Measurements from ENCODE around the gene CASQ1. TPM values are rescaled to one million over a fixed set of nuclear protein-coding genes. Genes with fewer than 3 reads are reported as not detected.

The CASQ1 gene
- total and polyA plus RNA-seq, 9 of the 15 experiments (the other 6 are each of a cell fraction or from before 2014, with no cell fraction given) = not detected

DNA sequence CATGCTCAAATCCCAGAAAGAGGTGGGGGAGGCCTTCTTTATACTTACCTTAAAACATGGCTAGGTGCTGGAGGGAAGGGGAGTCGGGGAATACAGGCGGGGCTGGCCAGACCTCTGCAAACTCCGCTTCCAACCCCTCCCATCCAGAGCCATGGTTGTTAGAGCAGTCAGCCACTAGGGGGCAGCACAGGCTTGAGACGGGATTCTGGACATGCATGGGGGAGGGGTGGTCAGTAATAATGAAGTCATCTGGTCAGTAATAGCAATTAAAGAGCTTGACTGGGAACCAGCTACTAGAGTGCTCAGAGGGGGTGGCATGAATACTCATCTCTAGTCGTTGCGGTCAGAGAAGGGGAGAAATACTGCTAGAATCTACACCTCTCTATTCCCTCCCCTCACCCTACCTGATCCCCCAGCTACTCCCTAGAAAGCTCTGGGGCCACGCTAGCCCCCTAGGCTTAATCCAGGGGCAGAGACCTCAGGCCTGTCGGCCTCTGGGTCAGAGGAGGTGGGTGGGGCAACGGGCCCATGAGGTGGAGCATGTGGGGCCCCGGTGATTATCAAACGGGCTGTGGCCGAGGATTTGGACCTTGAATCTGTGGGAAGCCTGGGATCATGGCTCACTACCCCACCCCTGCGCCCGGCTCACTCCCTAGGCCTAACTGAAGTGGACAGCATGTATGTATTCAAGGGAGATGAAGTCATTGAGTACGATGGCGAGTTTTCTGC lies 2.9 kb downstream of the CASQ1 start (continued):
- TF ChIP-seq, protein P1, sequence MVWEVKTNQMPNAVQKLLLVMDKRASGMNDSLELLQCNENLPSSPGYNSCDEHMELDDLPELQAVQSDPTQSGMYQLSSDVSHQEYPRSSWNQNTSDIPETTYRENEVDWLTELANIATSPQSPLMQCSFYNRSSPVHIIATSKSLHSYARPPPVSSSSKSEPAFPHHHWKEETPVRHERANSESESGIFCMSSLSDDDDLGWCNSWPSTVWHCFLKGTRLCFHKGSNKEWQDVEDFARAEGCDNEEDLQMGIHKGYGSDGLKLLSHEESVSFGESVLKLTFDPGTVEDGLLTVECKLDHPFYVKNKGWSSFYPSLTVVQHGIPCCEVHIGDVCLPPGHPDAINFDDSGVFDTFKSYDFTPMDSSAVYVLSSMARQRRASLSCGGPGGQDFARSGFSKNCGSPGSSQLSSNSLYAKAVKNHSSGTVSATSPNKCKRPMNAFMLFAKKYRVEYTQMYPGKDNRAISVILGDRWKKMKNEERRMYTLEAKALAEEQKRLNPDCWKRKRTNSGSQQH (CRISPR knock-in tag; IDR thresholded peaks at IDR 0.05) = no peak
- TF ChIP-seq TBP (optimal IDR thresholded peaks at IDR 0.05; ENCODE audit: low read depth, low read length) = peak; percentile 12
- TF ChIP-seq JUND (IDR thresholded peaks at IDR 0.05; ENCODE audit: borderline replicate concordance, low read depth, low read length) = peak; percentile 90
- peak; percentile 89 for TF ChIP-seq JUND (tag; IDR thresholded peaks at IDR 0.05; ENCODE audit: borderline replicate concordance, low read depth, low read length)
- no peak for TF ChIP-seq MCM5 (IDR thresholded peaks at IDR 0.05; ENCODE audit: low read depth)
- peak; percentile 96 for TF ChIP-seq ATF7 (IDR thresholded peaks at IDR 0.05)
- TF ChIP-seq JUN (IDR thresholded peaks at IDR 0.05; ENCODE audit: borderline replicate concordance, low read depth, low read length) = peak; percentile 84
- peak; percentile 94; the same call in 1 of the 2 replicates for TF ChIP-seq JUN (CRISPR knock-in tag; IDR thresholded peaks at IDR 0.05; ENCODE audit: borderline replicate concordance)
- TF ChIP-seq DPF2 (IDR thresholded peaks at IDR 0.05) = 0 out of 2 replicates have a peak, but pooled peaks have one; percentile 25
- TF ChIP-seq FOSL1 (tag; conservative IDR thresholded peaks at IDR 0.05) = no peak
- no peak for TF ChIP-seq ZBTB1 (CRISPR knock-in tag; IDR thresholded peaks at IDR 0.05; ENCODE audit: borderline replicate concordance, low read depth)
- peak; percentile 71 for TF ChIP-seq RB1 (IDR thresholded peaks at IDR 0.05; ENCODE audit: low read depth)
- peak; percentile 27; the same call in 1 of the 2 replicates for TF ChIP-seq CREB1 (IDR thresholded peaks at IDR 0.05)
- TF ChIP-seq CREB1 (CRISPR knock-in tag; IDR thresholded peaks at IDR 0.05) = no peak
- peak; percentile 23; the same call in 1 of the 2 replicates for TF ChIP-seq FOXP1 (CRISPR knock-in tag; IDR thresholded peaks at IDR 0.05)
- no peak for TF ChIP-seq ZNF140 (CRISPR knock-in tag; IDR thresholded peaks at IDR 0.05)
- peak; percentile 80 for TF ChIP-seq CC2D1A (IDR thresholded peaks at IDR 0.05)
- no peak for TF ChIP-seq ATF1 (CRISPR knock-in tag; IDR thresholded peaks at IDR 0.05)
- 0 out of 2 replicates have a peak, but pooled peaks have one; percentile 35 for TF ChIP-seq ATF1 (tag; IDR thresholded peaks at IDR 0.05)
- TF ChIP-seq ZNF133 (CRISPR knock-in tag; IDR thresholded peaks at IDR 0.05) = no peak
- TF ChIP-seq STAT5B (CRISPR knock-in tag; IDR thresholded peaks at IDR 0.05) = no peak
- TF ChIP-seq ARNT (IDR thresholded peaks at IDR 0.05) = 0 out of 4 replicates have a peak, but pooled peaks of 1 of the 2 experiments have one; percentile 59
- TF ChIP-seq ZNF398 (CRISPR knock-in tag; IDR thresholded peaks at IDR 0.05) = no peak
- no peak for TF ChIP-seq TAF9B (IDR thresholded peaks at IDR 0.05; ENCODE audit: partially characterized antibody)
- peak; percentile 92 to 95 for TF ChIP-seq RAD21 (CRISPR knock-in tag; conservative IDR thresholded peaks at IDR 0.05 in 1 of 2, IDR thresholded peaks at IDR 0.05 in 1 of 2)
- no peak for TF ChIP-seq ZNF707 (CRISPR knock-in tag; conservative IDR thresholded peaks at IDR 0.05)

All from K562 (cell line).